K562 (cell line): Measurements from ENCODE around the gene FAM177B. TPM values are rescaled to one million over a fixed set of nuclear protein-coding genes. Genes with fewer than 3 reads are reported as not detected.

Experiments
- ATAC-seq: fragments of 200-7000 bp; cut with Tn5 transposase; 3 replicates; pipeline ENCODE4 v1.9.1; 2020; ENCODE audit warnings: moderate library complexity
- BruUV-seq: library from RNA; stranded (reverse); fragments of 400-500 nt; replicated peaks from 2 replicates; lab custom pipeline; 2021; lab: Mats Ljungman, UMichigan
- CTCF ChIA-PET: fragments of 300-600 bp; formaldehyde crosslinking; extraction: SDS; loops from one replicate; lab custom pipeline; 2021; ENCODE audit warnings: low intra/inter-chr PET ratio; lab: Yijun Ruan, JAX
- POLR2A ChIA-PET: fragments of 300-600, 350-650 bp; sonication (Branson Sonifier 250); formaldehyde crosslinking; extraction: SDS; loops from one replicate; lab custom pipeline; 2021; ENCODE audit warnings: antibody characterized with exemption, inconsistent platforms; lab: Yijun Ruan, JAX
- DNase-seq, 4 experiments: peaks; one replicate each; pipeline versions ENCODE4 v3.0.0 to v3.0.0-alpha.2; 2011 to 2018; ENCODE audit warnings: low spot score in 3 of 4, mixed read lengths in 3 of 4; ENCODE audit errors: extremely low read depth in 1 of 4
- FAIRE-seq: peaks from 2 replicates; lab custom pipeline; 2011; peaks lifted over from hg19 to GRCh38; lab: Jason Lieb, UNC
- H2AFZ ChIP-seq: 2 replicates; pipeline ENCODE4 v1.6.0; 2011; ENCODE audit warnings: low read depth, low read length, control low read depth, inconsistent platforms
- H3K27ac ChIP-seq: fragments of 200-600 bp; 3 replicates; pipeline ENCODE4 v1.8.0; 2011; ENCODE audit warnings: low read depth, mild to moderate bottlenecking, control low read depth, inconsistent platforms, low read length, moderate library complexity, mixed read lengths; ENCODE audit errors: extremely low read depth
- H3K27me3 ChIP-seq, 2 experiments: fragments of 300-600 bp in 1 of 2; 2 replicates in 1 of 2; 3 replicates in 1 of 2; pipeline versions ENCODE4 v1.6.0 to v1.8.0; 2011; ENCODE audit warnings: inconsistent platforms in 2 of 2, low read length in 2 of 2, mild to moderate bottlenecking in 1 of 2, mixed read lengths in 1 of 2, moderate library complexity in 1 of 2; ENCODE audit not compliant: control insufficient read depth in 2 of 2, insufficient read depth in 2 of 2
- H3K36me3 ChIP-seq: fragments of 300-600 bp; 3 replicates; pipeline ENCODE4 v1.8.0; 2011; ENCODE audit warnings: mild to moderate bottlenecking, low read length, inconsistent platforms; ENCODE audit not compliant: control insufficient read depth, insufficient read depth
- H3K4me1 ChIP-seq, 2 experiments: fragments of 200-600 bp in 1 of 2; replicated peaks in 1 of 2; 2 replicates in 1 of 2; 3 replicates in 1 of 2; pipeline versions ENCODE4 v1.5.1 to v1.8.0; 2011; ENCODE audit warnings: inconsistent platforms in 2 of 2, low read length in 2 of 2, mild to moderate bottlenecking in 1 of 2, mixed read lengths in 1 of 2, moderate library complexity in 1 of 2; ENCODE audit not compliant: control insufficient read depth in 2 of 2, insufficient read depth in 2 of 2
- H3K4me2 ChIP-seq: 2 replicates; pipeline ENCODE4 v1.6.1; 2011; ENCODE audit warnings: low read length, control low read depth, inconsistent platforms, mixed read lengths; ENCODE audit not compliant: insufficient read depth
- H3K4me3 ChIP-seq: fragments of 200-600 bp; sonication (generic), shearing (Covaris generic); 2 replicates; pipeline ENCODE4 v1.5.1; 2016; ENCODE audit warnings: control low read depth, inconsistent platforms
- H3K79me2 ChIP-seq: fragments of 200-600 bp; 3 replicates; pipeline ENCODE4 v1.8.0; 2011; ENCODE audit warnings: low read length, inconsistent platforms; ENCODE audit not compliant: control insufficient read depth, insufficient read depth
- H3K9ac ChIP-seq, 2 experiments: 2 replicates each; pipeline versions ENCODE4 v1.6.0 to v1.6.1; 2011; ENCODE audit warnings: low read depth in 2 of 2, low read length in 2 of 2, control low read depth in 1 of 2, inconsistent platforms in 1 of 2, mild to moderate bottlenecking in 1 of 2, mixed read lengths in 1 of 2; ENCODE audit not compliant: insufficient read depth in 1 of 2
- H3K9me1 ChIP-seq: one replicate; pipeline ENCODE4 v1.6.0; 2011; ENCODE audit warnings: inconsistent platforms, mild to moderate bottlenecking, low read length, moderate library complexity; ENCODE audit not compliant: control insufficient read depth, insufficient read depth
- H3K9me3 ChIP-seq: replicated peaks from 2 replicates; pipeline ENCODE4 v1.5.1; 2011; ENCODE audit warnings: low read depth, low read length, inconsistent platforms; ENCODE audit not compliant: control insufficient read depth, insufficient read depth
- H4K20me1 ChIP-seq: replicated peaks from 2 replicates; pipeline ENCODE4 v1.6.1; 2011; ENCODE audit warnings: low read length, inconsistent platforms, mixed read lengths; ENCODE audit not compliant: control insufficient read depth, insufficient read depth
- DACH1 ChIP-seq: fragments of 450-650 bp; IDR thresholded peaks from 2 replicates; pipeline ENCODE4 v1.6.1; 2018; ENCODE audit not compliant: partially characterized antibody
- NCOA1 ChIP-seq: fragments of 450-650 bp; IDR thresholded peaks from 2 replicates; pipeline ENCODE4 v1.6.1; 2016; ENCODE audit warnings: low read depth
- NCOR1 ChIP-seq: fragments of 450-650 bp; IDR thresholded peaks from 2 replicates; pipeline ENCODE4 v1.6.1; 2016; ENCODE audit warnings: mild to moderate bottlenecking, moderate library complexity
- RAD21 ChIP-seq, 2 experiments: fragments of 250-450 bp in 1 of 2; fragments of 450-650 bp in 1 of 2; sonication (Bioruptor Pico) in 1 of 2; formaldehyde crosslinking in 1 of 2; IDR thresholded peaks in 1 of 2; conservative IDR thresholded peaks in 1 of 2; 2 replicates each; pipeline versions ENCODE4 v1.4.0 to v1.8.0; 2020 to 2022; ENCODE audit warnings: mild to moderate bottlenecking in 2 of 2, moderate library complexity in 1 of 2
- ZFP30 ChIP-seq: fragments of 250-450 bp; sonication (Bioruptor Pico); IDR thresholded peaks from 2 replicates; pipeline ENCODE4 v1.8.0; 2022; ENCODE audit warnings: moderate library complexity, mild to moderate bottlenecking, inconsistent platforms, borderline replicate concordance
- ZNF354B ChIP-seq: fragments of 250-450 bp; sonication (Bioruptor Pico); IDR thresholded peaks from 2 replicates; pipeline ENCODE4 v1.4.0; 2020
- ZNF79 ChIP-seq: fragments of 250-450 bp; sonication (Bioruptor Pico); IDR thresholded peaks from 2 replicates; pipeline ENCODE4 v1.4.0; 2020; ENCODE audit warnings: low read depth, mild to moderate bottlenecking, moderate library complexity
- WGBS: fragments of 100-300 bp; shearing (Covaris generic); methylation state at CpG from one replicate; pipeline ENCODE4 v1.1.6; 2016; ENCODE audit warnings: low coverage, mixed read lengths; ENCODE audit not compliant: insufficient coverage; ENCODE audit errors: missing lambda C conversion rate; 5-methylcytosine and 5-hydroxymethylcytosine counted together
- in situ Hi-C: fragments of 300-500 bp; cut with MboI; formaldehyde crosslinking; loops from 4 replicates; pipeline ENCODE4 v1.15.0; 2018; ENCODE audit warnings: inconsistent platforms, mixed read lengths
- intact Hi-C: fragments of 100-400 bp; cut with micrococcal nuclease; formaldehyde crosslinking; loops from 2 replicates; pipeline ENCODE4 v1.14.2; 2022
- polyA plus RNA-seq, 8 experiments: library from polyadenylated mRNA; depleted of rRNA in 4 of 8; stranded (reverse) in 5 of 8; unstranded in 3 of 8; fragments of >200 nt; fragmentation: Nextera tagmentation in 2 of 8; fragmentation: Illumina TruSeq in 1 of 8; extraction: Ambion mirVana in 2 of 8; extraction: Trizol in 1 of 8; gene quantifications; 2 replicates each; pipeline versions ENCODE4 v1.2.1 to v1.2.3, GENCODE V29; 2011 to 2014; ENCODE audit warnings: inconsistent platforms in 1 of 8, missing spikeins in 1 of 8
- total RNA-seq, 7 experiments: library from RNA; depleted of rRNA in 6 of 7; stranded (reverse); fragments of >200 nt in 6 of 7; fragmentation: Illumina TruSeq in 2 of 7; extraction: Trizol in 2 of 7; gene quantifications; 2 replicates each; pipeline versions ENCODE4 v1.2.1 to v1.2.3, GENCODE V29; 2011 to 2021; ENCODE audit warnings: low replicate concordance in 1 of 7
- TF ChIP-seq, protein P1 (sequence below): fragments of 450-650 bp; conservative IDR thresholded peaks from 2 replicates; pipeline ENCODE4 v1.6.1; 2016; ENCODE audit warnings: missing genetic modification characterization, low read depth, mild to moderate bottlenecking, missing compliant biosample characterization, moderate library complexity
- TF ChIP-seq, protein P2 (sequence below), 2 experiments: fragments of 450-650 bp; conservative IDR thresholded peaks; 2 replicates each; pipeline ENCODE4 v1.6.1; 2017; ENCODE audit warnings: mild to moderate bottlenecking in 2 of 2, moderate library complexity in 2 of 2

FAM177B gene
- total and polyA plus RNA-seq, 9 of the 15 experiments (the other 6 are each of a cell fraction or from before 2014, with no cell fraction given) = not detected

DNA sequence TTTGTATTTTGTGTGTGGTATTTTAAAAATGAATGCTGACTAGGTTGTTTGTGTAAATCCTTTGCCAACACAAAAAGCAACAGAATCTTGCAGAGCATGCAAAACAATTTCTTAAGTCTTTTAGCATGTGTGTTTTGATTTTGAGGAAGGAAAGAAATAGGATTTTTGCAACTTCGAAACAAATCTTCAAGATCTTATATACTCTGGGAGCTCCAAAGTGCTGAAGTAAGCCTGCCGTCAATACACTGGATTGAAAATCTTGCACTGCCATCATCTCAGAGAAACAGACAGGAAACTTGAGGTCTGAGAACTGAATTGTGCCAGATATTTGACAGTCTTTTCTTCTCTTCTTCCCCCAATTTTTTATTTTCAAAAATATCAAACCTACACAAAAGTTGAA, 48.5 kb downstream of the FAM177B start:
- in situ Hi-C loops = loop anchor here (25.0 kb wide), 1 partner anchor 877 kb away; the partner anchor contains the start of gene CAPN8
- WGBS = 4% methylated on average over 2 of the region's 2 CpGs
- TF ChIP-seq ZNF79 = no peak
- TF ChIP-seq, all 486 proteins: peak for 0
- Histone ChIP-seq H4K20me1 (no peaks in the 10 kb centered on the region), H3K27me3 (no peaks in the 10 kb centered on the region), H3K79me2 (no peaks in the 10 kb centered on the region), H3K9ac (no peak overlapping the region), H2AFZ (no peak overlapping the region), H3K4me1 (no peaks in the 10 kb centered on the region), H3K4me2 (no peak overlapping the region), H3K4me3 (no peak overlapping the region), H3K9me3 (no peaks in the 10 kb centered on the region; the same call in 1 of the 2 replicates), H3K36me3 (no peaks in the 10 kb centered on the region), H3K27ac (no peak overlapping the region), H3K9me1 (no peaks in the 10 kb centered on the region)
- ATAC-seq = no peak
- no peak for FAIRE-seq
- CTCF ChIA-PET = no interaction called here
- POLR2A ChIA-PET = no interaction called here
- intact Hi-C loops = no loop called here
- BruUV-seq = no TSS peak
- no peak for DNase-seq

DNA sequence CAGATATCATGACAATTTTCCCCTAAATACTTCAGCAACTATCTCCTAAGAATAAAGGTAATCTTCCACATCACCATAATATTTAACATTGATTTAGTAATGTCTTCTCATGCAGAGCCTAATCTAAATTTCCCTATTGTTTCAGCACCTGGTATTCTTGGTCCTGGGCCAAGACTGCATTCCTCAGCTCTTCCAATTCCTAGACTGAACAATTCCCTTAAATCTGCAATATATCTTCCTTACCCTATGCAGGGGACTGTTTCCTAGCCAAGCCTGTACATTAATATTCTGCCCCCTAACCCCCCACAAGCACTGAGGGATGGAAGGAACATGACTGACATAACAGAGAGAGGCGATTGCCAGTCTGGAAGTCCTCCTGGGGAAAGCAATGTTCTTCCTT, 49.1 kb downstream of the FAM177B start:
- in situ Hi-C loops (loop anchor here (25.0 kb wide), 1 partner anchor 876 kb away; the partner anchor contains the start of gene CAPN8), intact Hi-C loops (no loop called here)
- Histone ChIP-seq H3K9me1 (no peaks in the 10 kb centered on the region), H3K79me2 (no peaks in the 10 kb centered on the region), H3K4me1 (no peaks in the 10 kb centered on the region), H3K36me3 (no peaks in the 10 kb centered on the region), H4K20me1 (no peaks in the 10 kb centered on the region), H3K9me3 (no peaks in the 10 kb centered on the region; the same call in 1 of the 2 replicates), H3K27ac (no peak overlapping the region), H2AFZ (no peak overlapping the region), H3K27me3 (no peaks in the 10 kb centered on the region), H3K4me3 (no peak overlapping the region), H3K9ac (no peak overlapping the region), H3K4me2 (no peak overlapping the region)
- BruUV-seq = no TSS peak
- no peak for FAIRE-seq
- 0% methylated on average over 1 of the region's 1 CpG for WGBS
- ChIA-PET POLR2A (no interaction called here), CTCF (no interaction called here)
- no peak for DNase-seq
- TF ChIP-seq, protein P1, sequence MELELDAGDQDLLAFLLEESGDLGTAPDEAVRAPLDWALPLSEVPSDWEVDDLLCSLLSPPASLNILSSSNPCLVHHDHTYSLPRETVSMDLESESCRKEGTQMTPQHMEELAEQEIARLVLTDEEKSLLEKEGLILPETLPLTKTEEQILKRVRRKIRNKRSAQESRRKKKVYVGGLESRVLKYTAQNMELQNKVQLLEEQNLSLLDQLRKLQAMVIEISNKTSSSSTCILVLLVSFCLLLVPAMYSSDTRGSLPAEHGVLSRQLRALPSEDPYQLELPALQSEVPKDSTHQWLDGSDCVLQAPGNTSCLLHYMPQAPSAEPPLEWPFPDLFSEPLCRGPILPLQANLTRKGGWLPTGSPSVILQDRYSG (tag) = no peak
- TF ChIP-seq ZFP30 (CRISPR knock-in tag) (no peak), RAD21 (CRISPR knock-in tag; conservative IDR thresholded peaks at IDR 0.05 in 1 of 2, IDR thresholded peaks at IDR 0.05 in 1 of 2) (no peak), ZNF354B (CRISPR knock-in tag) (no peak), DACH1 (no peak), NCOA1 (no peak), NCOR1 (no peak)
- TF ChIP-seq, protein P2, sequence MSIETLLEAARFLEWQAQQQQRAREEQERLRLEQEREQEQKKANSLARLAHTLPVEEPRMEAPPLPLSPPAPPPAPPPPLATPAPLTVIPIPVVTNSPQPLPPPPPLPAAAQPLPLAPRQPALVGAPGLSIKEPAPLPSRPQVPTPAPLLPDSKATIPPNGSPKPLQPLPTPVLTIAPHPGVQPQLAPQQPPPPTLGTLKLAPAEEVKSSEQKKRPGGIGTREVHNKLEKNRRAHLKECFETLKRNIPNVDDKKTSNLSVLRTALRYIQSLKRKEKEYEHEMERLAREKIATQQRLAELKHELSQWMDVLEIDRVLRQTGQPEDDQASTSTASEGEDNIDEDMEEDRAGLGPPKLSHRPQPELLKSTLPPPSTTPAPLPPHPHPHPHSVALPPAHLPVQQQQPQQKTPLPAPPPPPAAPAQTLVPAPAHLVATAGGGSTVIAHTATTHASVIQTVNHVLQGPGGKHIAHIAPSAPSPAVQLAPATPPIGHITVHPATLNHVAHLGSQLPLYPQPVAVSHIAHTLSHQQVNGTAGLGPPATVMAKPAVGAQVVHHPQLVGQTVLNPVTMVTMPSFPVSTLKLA (conservative IDR thresholded peaks at IDR 0.05) = no peak
- no peak for ATAC-seq
